K562 (cell line): Measurements from ENCODE around the gene BBS1. TPM values are rescaled to one million over a fixed set of nuclear protein-coding genes. Genes with fewer than 3 reads are reported as not detected.
A peak's percentile ranks its signal among the peaks of the same experiment; 100 is the strongest.

Experiments used
- ATAC-seq: fragments of 200-7000 bp; cut with Tn5 transposase; 3 replicates; pipeline ENCODE4 v1.9.1; 2020; ENCODE audit warnings: moderate library complexity
- BruUV-seq: library from RNA; stranded (reverse); fragments of 400-500 nt; replicated peaks from 2 replicates; lab custom pipeline; 2021; lab: Mats Ljungman, UMichigan
- CTCF ChIA-PET: fragments of 300-600 bp; formaldehyde crosslinking; extraction: SDS; loops from one replicate; lab custom pipeline; 2021; ENCODE audit warnings: low intra/inter-chr PET ratio; lab: Yijun Ruan, JAX
- POLR2A ChIA-PET: fragments of 300-600, 350-650 bp; sonication (Branson Sonifier 250); formaldehyde crosslinking; extraction: SDS; loops from one replicate; lab custom pipeline; 2021; ENCODE audit warnings: antibody characterized with exemption, inconsistent platforms; lab: Yijun Ruan, JAX
- DNase-seq, 4 experiments: peaks; one replicate each; pipeline versions ENCODE4 v3.0.0 to v3.0.0-alpha.2; 2011 to 2018; ENCODE audit warnings: low spot score in 3 of 4, mixed read lengths in 3 of 4; ENCODE audit errors: extremely low read depth in 1 of 4
- FAIRE-seq: peaks from 2 replicates; lab custom pipeline; 2011; peaks lifted over from hg19 to GRCh38; lab: Jason Lieb, UNC
- H2AFZ ChIP-seq: 2 replicates; pipeline ENCODE4 v1.6.0; 2011; ENCODE audit warnings: low read depth, low read length, control low read depth, inconsistent platforms
- H3K27ac ChIP-seq: fragments of 200-600 bp; 3 replicates; pipeline ENCODE4 v1.8.0; 2011; ENCODE audit warnings: low read depth, mild to moderate bottlenecking, control low read depth, inconsistent platforms, low read length, moderate library complexity, mixed read lengths; ENCODE audit errors: extremely low read depth
- H3K27me3 ChIP-seq, 2 experiments: fragments of 300-600 bp in 1 of 2; 2 replicates in 1 of 2; 3 replicates in 1 of 2; pipeline versions ENCODE4 v1.6.0 to v1.8.0; 2011; ENCODE audit warnings: inconsistent platforms in 2 of 2, low read length in 2 of 2, mild to moderate bottlenecking in 1 of 2, mixed read lengths in 1 of 2, moderate library complexity in 1 of 2; ENCODE audit not compliant: control insufficient read depth in 2 of 2, insufficient read depth in 2 of 2
- H3K36me3 ChIP-seq: fragments of 300-600 bp; 3 replicates; pipeline ENCODE4 v1.8.0; 2011; ENCODE audit warnings: mild to moderate bottlenecking, low read length, inconsistent platforms; ENCODE audit not compliant: control insufficient read depth, insufficient read depth
- H3K4me1 ChIP-seq, 2 experiments: fragments of 200-600 bp in 1 of 2; replicated peaks in 1 of 2; 2 replicates in 1 of 2; 3 replicates in 1 of 2; pipeline versions ENCODE4 v1.5.1 to v1.8.0; 2011; ENCODE audit warnings: inconsistent platforms in 2 of 2, low read length in 2 of 2, mild to moderate bottlenecking in 1 of 2, mixed read lengths in 1 of 2, moderate library complexity in 1 of 2; ENCODE audit not compliant: control insufficient read depth in 2 of 2, insufficient read depth in 2 of 2
- H3K4me2 ChIP-seq: 2 replicates; pipeline ENCODE4 v1.6.1; 2011; ENCODE audit warnings: low read length, control low read depth, inconsistent platforms, mixed read lengths; ENCODE audit not compliant: insufficient read depth
- H3K4me3 ChIP-seq: fragments of 200-600 bp; sonication (generic), shearing (Covaris generic); 2 replicates; pipeline ENCODE4 v1.5.1; 2016; ENCODE audit warnings: control low read depth, inconsistent platforms
- H3K79me2 ChIP-seq: fragments of 200-600 bp; 3 replicates; pipeline ENCODE4 v1.8.0; 2011; ENCODE audit warnings: low read length, inconsistent platforms; ENCODE audit not compliant: control insufficient read depth, insufficient read depth
- H3K9ac ChIP-seq, 2 experiments: 2 replicates each; pipeline versions ENCODE4 v1.6.0 to v1.6.1; 2011; ENCODE audit warnings: low read depth in 2 of 2, low read length in 2 of 2, control low read depth in 1 of 2, inconsistent platforms in 1 of 2, mild to moderate bottlenecking in 1 of 2, mixed read lengths in 1 of 2; ENCODE audit not compliant: insufficient read depth in 1 of 2
- H3K9me1 ChIP-seq: one replicate; pipeline ENCODE4 v1.6.0; 2011; ENCODE audit warnings: inconsistent platforms, mild to moderate bottlenecking, low read length, moderate library complexity; ENCODE audit not compliant: control insufficient read depth, insufficient read depth
- H3K9me3 ChIP-seq: replicated peaks from 2 replicates; pipeline ENCODE4 v1.5.1; 2011; ENCODE audit warnings: low read depth, low read length, inconsistent platforms; ENCODE audit not compliant: control insufficient read depth, insufficient read depth
- H4K20me1 ChIP-seq: replicated peaks from 2 replicates; pipeline ENCODE4 v1.6.1; 2011; ENCODE audit warnings: low read length, inconsistent platforms, mixed read lengths; ENCODE audit not compliant: control insufficient read depth, insufficient read depth
- RBM25 ChIP-seq: fragments of 200-400 bp; formaldehyde crosslinking; IDR thresholded peaks from 2 replicates; pipeline ENCODE4 v1.6.1; 2018; ENCODE audit warnings: low read length, low read depth, moderate library complexity; ENCODE audit not compliant: severe bottlenecking
- U2AF2 ChIP-seq: fragments of 200-400 bp; formaldehyde crosslinking; optimal IDR thresholded peaks from 2 replicates; pipeline ENCODE3; 2017; ENCODE audit warnings: low read depth, mild to moderate bottlenecking, low read length
- ZFP36 ChIP-seq: fragments of 150-350 bp; IDR thresholded peaks from 2 replicates; pipeline ENCODE4 v1.6.1; 2018; ENCODE audit warnings: low read length, low read depth; ENCODE audit not compliant: partially characterized antibody
- WGBS: fragments of 100-300 bp; shearing (Covaris generic); methylation state at CpG from one replicate; pipeline ENCODE4 v1.1.6; 2016; ENCODE audit warnings: low coverage, mixed read lengths; ENCODE audit not compliant: insufficient coverage; ENCODE audit errors: missing lambda C conversion rate; 5-methylcytosine and 5-hydroxymethylcytosine counted together
- in situ Hi-C: fragments of 300-500 bp; cut with MboI; formaldehyde crosslinking; loops from 4 replicates; pipeline ENCODE4 v1.15.0; 2018; ENCODE audit warnings: inconsistent platforms, mixed read lengths
- intact Hi-C: fragments of 100-400 bp; cut with micrococcal nuclease; formaldehyde crosslinking; loops from 2 replicates; pipeline ENCODE4 v1.14.2; 2022
- polyA plus RNA-seq, 8 experiments: library from polyadenylated mRNA; depleted of rRNA in 4 of 8; stranded (reverse) in 5 of 8; unstranded in 3 of 8; fragments of >200 nt; fragmentation: Nextera tagmentation in 2 of 8; fragmentation: Illumina TruSeq in 1 of 8; extraction: Ambion mirVana in 2 of 8; extraction: Trizol in 1 of 8; gene quantifications; 2 replicates each; pipeline versions ENCODE4 v1.2.1 to v1.2.3, GENCODE V29; 2011 to 2014; ENCODE audit warnings: inconsistent platforms in 1 of 8, missing spikeins in 1 of 8
- total RNA-seq, 7 experiments: library from RNA; depleted of rRNA in 6 of 7; stranded (reverse); fragments of >200 nt in 6 of 7; fragmentation: Illumina TruSeq in 2 of 7; extraction: Trizol in 2 of 7; gene quantifications; 2 replicates each; pipeline versions ENCODE4 v1.2.1 to v1.2.3, GENCODE V29; 2011 to 2021; ENCODE audit warnings: low replicate concordance in 1 of 7

BBS1 gene
- total and polyA plus RNA-seq, 9 of the 15 experiments (the other 6 are each of a cell fraction or from before 2014, with no cell fraction given), result 9.0 to 19.8 (median 12.1) TPM

- H3K36me3 ChIP-seq, result no peaks in the 10 kb centered on the region
- DNase-seq, result no peak
- BruUV-seq, result no TSS peak
- CTCF ChIA-PET, result interaction anchor here (0.6 kb wide), 1 partner anchor 463 kb away, joined by 3 read pairs; no protein-coding TSS in a partner anchor
- H3K9me3 ChIP-seq, result peaks cover 4% of the 10 kb centered on the region; the same call in 1 of the 2 replicates
- in situ Hi-C loops, result no loop called here
- no peak overlapping the region for H3K27ac ChIP-seq
- H3K9ac ChIP-seq, result peak overlapping the region; percentile 56 to 93; a peak in 3 of 4 replicates
- no peaks in the 10 kb centered on the region for H3K79me2 ChIP-seq
- intact Hi-C loops, result no loop called here
- POLR2A ChIA-PET, result interaction anchor here (0.7 to 2.6 kb wide), 3 partner anchors 14 to 50 kb away, joined by 3 to 18 read pairs (median 4); partner anchors contain the start of gene DPP3
- H3K4me3 ChIP-seq, result peak overlapping the region; percentile 56
- peaks cover 3% of the 10 kb centered on the region; the same call in 1 of the 2 replicates for H4K20me1 ChIP-seq
- peak; percentile 51 for TF ChIP-seq RBM25
- TF ChIP-seq U2AF2, result no peak
- TF ChIP-seq ZFP36, result peak; percentile 90
- H3K27me3 ChIP-seq, result no peaks in the 10 kb centered on the region
- no peak for ATAC-seq
- H3K9me1 ChIP-seq, result no peaks in the 10 kb centered on the region
- H2AFZ ChIP-seq, result peak overlapping the region; percentile 95
- H3K4me1 ChIP-seq, result peaks cover 0 to 19% of the 10 kb centered on the region in 2 experiments; a peak in 3 of 5 replicates
- WGBS, result 56% methylated on average over 19 of the region's 19 CpGs
- no peak for FAIRE-seq
- peak overlapping the region; percentile 78; the same call in 1 of the 2 replicates for H3K4me2 ChIP-seq
Measured at GRCh38 chr11:66465373-66466224, 44.8 kb upstream of the BBS1 start.
